Skin epidermis (tissue), 12 donors: ENCODE data around the gene POU2F3.

Experiments used
- H3K27ac ChIP-seq, 21 experiments: fragments of 200-600 bp; sonication (generic) in 11 of 21; one replicate each; pipeline ENCODE4 v1.5.0; 2020; ENCODE audit warnings: mild to moderate bottlenecking in 3 of 21, inconsistent platforms in 2 of 21, moderate library complexity in 2 of 21
- H3K4me3 ChIP-seq, 7 experiments: fragments of 200-600 bp; sonication (generic) in 2 of 7; one replicate each; pipeline ENCODE4 v1.5.0; 2020; ENCODE audit warnings: inconsistent platforms in 2 of 7, mild to moderate bottlenecking in 2 of 7, moderate library complexity in 1 of 7

The POU2F3 gene

DNA sequence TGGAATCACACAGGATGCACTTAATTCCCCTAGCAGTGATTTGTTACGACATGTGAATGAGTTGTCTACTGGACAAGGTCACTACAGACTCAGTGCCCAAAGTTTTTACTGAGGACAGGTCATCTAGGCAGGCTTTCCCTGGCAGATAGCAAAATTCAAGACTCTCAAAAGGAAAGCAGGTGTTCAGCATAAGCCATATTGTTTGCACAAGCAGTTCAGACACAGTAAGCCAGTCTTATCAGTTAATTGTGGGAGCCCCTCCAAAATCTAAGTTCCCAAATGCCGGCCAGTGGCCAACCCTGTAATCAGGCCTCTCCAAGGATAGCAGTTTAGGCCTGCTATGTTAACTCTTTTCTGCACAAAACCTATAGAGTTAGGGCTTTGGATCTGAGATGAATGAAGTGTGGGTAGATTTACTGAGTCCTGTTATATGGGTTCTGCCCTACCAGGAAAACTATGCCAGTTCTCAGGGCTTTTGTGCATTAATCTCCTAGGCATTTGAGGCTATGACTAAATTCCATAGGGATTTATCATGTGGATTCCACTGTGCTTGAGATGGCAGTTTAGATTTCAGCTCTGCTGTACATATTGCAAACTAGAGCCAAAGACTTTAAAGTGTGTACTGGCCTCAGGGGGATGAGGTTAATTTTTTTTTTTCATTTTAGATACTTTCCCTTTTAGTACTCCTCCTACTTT lies 91.5 kb downstream of the POU2F3 start:
- Histone ChIP-seq H3K27ac (peak overlapping the region in 2 of 21 experiments; percentile 7 to 20), H3K4me3 (no peak overlapping the region)

DNA sequence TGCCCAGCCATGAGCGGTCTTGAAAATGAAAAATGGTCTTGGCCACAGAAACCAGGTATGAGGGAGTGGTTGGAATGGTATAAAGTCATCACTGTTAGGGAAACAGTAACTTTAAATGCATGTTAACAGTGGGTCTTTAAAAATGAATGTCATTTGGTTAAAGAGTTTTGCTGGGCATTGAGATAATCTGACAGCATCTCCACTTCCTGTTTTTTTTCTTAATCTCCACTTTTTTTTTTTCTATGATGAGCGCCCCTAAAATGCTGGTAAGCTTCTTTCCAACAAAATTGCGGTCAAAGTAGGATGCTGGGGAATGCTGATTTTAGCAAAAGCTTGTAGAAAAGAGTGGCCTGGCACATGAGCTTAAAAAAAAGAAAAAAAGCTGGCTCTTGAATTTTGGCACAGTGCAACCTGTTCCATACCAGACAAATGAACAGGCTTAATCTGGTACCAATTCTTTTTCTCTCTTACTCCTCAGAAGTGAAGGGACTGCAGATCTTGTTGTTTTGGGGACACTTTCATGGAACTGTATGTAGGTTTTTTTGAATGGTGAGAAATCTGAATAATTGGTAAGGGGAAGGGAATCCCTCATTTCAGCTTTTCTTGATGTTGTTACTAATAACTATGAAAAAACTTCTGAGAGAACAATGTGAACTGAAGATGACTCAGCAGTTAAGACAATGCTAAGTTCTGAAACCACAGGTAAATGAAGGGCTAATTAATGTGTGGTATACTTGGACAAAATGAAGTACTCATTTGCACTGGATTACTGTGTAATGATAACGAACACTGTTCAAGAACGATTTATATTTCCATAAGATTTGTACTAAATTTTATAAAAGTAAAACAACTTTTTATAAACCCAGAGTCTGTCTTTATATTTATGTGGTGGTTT lies 93.1 kb downstream of the POU2F3 start:
- peak overlapping the region in 3 of 21 experiments; percentile 5 to 31 (median 7) for H3K27ac ChIP-seq

DNA sequence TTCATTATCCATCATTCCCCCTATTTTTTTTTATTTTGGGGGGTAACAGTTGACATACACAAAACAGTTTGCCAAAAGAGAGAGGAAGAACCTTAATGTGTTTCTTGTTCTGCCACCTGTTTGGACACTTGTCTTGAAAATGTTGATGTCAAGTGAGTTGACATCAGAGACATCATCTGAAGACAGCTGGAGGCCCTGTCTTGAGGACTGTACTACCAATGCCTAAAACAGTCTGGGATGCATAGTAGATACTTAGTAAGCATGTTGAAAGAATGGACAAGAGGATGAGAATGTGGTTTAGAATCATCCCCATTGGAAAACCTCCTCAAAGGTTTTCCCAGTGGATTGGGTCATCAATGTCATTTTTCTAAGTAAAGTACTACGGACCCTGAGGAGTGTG lies 93.9 kb downstream of the POU2F3 start:
- H3K27ac ChIP-seq: peak overlapping the region in 3 of 21 experiments; percentile 5 to 7 (median 7)
- H3K4me3 ChIP-seq: no peak overlapping the region

More for the DNA sequence above, 93.1 kb downstream of the POU2F3 start:
- H3K4me3 ChIP-seq: no peak overlapping the region

DNA sequence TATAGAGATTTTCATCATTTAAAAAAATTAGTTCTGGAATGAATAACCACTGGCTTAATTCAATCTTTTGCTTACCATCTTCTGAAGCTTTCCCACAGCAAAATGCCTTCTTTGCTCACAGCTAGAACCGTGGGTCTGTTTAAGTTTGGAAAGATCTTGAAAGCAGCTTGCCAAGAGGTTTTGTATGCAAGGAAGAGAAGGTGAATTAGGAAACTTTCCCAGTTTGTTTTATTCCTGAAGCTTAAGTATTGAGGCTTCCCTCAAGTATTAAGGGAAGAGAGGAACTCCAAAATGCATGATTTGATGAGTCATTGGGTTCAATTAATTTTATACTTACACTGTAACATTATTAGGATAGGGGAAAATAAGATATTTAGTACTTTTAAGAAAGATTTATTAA lies 94.4 kb downstream of the POU2F3 start:
- peak overlapping the region in 3 of 21 experiments; percentile 5 to 18 (median 7) for H3K27ac ChIP-seq
- no peak overlapping the region for H3K4me3 ChIP-seq

DNA sequence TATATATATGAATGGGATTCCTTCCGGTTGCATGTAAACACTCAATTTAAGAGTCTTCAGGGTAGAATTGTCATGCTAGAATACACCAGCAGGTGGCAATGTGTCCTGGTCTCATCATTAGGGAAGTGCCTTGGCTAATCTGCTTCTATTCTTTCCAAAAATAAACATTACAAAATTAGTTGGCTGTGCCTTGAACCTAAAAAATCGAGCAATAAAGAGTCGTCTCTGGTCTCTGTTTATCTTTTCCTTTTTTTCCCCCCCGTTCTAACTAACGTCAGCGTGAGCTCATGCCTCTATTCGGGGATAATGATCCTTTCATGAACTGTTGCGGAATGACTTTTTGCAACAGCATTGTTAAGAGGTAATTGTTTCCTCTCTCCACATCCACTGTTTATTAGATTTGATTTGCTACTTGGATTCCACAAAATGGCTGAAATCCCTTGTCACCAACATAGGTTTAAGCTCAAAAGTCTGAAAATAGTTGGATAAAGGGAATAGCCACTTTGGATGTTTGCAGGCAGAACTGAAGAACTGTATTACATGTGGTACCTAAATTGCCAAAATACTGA lies 95.0 kb downstream of the POU2F3 start:
- peak overlapping the region in 20 of 21 experiments; percentile 77 to 99 (median 96) for H3K27ac ChIP-seq
- peak overlapping the region; percentile 61 to 93 (median 78) for H3K4me3 ChIP-seq

DNA sequence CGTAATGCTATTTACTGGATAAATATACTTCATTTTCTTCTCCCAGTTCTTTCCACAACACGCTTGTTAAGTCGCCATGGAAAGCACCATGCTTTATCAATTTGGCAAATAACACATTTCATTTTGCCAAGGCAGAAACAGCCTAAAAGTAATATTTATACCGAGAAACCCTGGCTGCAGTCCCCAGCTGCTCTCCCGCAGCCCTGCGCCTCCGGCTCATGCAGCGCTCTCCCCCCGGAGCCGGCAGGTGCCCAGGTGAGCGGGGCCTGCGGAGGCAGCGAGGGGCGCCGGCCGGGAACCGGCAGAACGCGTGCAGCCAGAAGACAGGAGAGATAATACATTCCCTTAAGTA lies 95.6 kb downstream of the POU2F3 start:
- Histone ChIP-seq H3K4me3 (peak overlapping the region; percentile 61 to 93 (median 78)), H3K27ac (peak overlapping the region; percentile 71 to 99 (median 96))

DNA sequence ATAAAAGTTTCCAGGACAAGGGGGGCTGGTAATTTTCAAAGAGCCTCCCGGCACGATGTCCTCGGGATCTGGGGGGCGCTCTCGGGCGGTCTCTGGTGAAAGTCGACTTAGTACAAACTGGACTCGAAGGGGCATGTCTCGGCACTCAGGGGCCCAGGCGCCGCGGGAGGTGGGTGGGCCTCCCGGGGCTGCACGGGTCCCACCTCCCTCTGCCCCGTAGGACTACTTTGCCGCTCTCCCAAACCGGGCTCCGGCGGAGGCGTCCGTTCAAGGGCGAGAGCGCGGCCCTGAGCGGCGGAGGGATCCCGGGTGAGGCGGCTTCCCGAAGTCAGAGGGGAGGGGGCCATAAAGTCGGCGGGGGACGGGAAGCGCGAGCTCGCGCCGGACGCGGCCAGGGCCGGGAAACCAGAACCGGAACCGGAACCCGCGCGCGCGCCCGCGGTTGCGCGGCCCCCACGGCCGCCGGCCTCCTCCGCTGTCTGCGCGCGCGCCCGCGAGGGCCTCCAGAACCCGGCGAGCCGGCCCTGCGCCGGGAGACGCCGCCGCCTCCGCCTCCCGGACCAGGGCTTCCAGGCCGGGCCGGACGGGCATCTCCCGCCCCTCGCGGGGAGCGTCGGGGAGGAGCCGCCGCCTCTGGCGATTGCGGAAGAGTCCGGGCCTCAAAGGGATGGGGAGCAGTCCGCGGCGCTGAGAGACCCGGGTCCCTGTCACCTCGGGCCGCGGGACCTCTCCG lies 96.1 kb downstream of the POU2F3 start, which contains the start of gene ARHGEF12:
Gene ARHGEF12 (plus strand): TSS at position 506 of the 733 bp plus-strand sequence. CDS start 831 bp downstream, outside the sequence.
- Histone ChIP-seq H3K4me3 (peak within 1 kb of the TSS; percentile 61 to 93 (median 78)), H3K27ac (peak within 1 kb of the TSS; percentile 71 to 99 (median 96))

DNA sequence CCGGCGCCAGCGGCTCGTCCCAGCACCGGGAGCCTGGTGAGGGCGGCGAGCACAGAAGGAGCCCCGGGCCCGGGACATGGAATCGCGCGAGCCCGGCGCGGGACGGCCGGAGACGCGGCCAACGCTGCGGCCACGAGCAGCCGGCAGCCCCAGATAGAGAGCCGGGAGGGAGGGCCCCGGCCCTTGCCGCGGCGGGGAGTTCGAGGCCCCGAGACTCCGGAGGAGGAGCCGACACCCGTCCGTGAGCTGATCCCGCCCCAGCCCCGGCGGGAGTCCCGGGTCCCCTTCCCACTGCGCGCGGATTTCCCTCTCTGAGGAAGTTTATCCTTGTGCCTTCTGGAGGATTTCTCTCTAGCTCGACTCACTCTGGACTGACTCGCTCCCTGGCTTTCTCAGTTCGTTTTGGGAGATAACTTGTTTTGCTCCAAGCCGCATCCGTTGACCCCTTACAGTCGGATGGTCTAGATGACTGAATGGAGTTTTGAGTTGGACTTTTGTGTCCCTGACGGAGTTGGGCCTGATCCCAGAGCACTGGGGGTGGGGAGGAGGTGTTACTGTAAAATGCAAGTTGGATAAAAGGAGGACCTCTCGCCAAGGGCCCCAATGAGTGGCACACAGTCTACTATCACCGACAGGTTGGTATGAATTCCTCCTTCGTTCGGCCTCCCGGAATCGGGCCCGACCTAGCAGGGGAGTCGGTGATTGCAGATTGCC lies 96.9 kb downstream of the POU2F3 start:
- Histone ChIP-seq H3K4me3 (peak overlapping the region; percentile 61 to 93 (median 78)), H3K27ac (peak overlapping the region; percentile 57 to 99 (median 96))

DNA sequence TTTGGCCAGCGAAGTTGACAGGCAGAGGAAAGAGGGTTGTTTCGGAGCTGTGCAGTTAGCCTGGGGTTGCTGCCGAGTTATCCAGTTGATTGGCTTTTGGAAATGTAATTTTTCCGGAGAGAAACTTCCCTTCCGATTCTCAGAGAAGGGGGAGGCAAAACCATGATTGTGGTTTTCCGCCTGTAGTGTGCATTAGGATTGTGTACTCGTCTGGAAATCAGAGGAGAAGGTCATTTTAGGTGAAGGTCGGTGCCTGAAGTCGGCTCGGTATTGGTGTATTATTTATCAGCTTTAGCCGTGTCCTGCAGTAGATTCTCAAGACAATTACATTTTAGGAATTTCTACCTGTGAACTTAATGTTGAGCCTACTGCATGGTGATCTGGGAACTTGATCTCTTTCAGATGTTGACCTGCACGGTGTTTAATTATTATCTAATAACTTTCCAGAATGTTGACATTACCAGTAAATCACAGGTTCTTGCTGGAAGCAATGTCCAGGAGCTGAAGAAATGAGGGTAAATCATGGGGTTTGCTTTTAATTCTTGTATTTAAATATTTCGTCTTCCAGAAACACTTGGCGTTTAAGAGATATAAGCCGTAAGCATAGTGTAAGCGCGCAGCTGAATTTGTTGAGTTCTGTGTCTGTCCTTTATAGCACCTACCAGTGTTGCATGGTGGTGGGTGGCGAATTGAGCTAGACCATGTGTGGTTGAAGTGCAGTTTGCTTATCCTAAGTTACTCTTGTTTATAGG lies 97.6 kb downstream of the POU2F3 start:
- H3K4me3 ChIP-seq: peak overlapping the region; percentile 61 to 93 (median 78)
- peak overlapping the region; percentile 57 to 99 (median 96) for H3K27ac ChIP-seq

DNA sequence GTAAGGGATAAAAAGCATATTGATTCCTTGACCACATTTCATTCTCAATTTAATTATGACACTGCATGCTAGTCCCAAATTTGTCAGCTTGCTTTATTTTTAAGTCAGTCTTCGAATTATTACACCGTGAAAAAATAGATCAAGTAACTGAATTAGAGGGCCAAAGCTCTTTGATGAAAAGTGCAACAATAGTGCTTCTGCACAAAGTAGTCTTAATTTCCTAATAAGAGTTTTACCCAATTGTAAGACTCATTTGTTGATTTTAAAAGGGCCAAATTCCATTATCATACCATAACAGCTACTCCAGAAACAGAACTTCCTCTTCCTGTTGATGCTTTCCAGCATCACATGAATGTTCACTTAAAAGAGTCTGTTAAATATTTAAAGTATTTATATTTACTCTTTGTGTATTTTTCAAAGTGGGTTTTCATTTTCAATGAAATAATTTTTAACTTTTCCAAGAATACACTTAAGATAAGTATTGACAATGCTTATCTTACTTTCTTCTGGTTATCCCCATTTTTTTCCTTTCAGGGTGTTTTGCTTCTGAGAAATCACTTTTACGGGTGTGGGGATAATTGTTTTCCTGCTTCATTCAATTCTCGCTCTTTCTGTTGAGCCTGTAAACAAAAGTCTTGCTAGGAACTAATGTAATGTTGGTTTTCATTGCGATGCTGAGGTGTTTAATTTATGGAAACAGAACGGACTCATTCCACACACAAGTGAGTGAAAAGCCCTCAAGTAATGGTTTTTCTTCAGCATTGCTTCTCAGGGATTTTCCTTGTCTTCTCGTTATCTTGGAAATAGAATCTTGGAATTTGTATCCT lies 98.4 kb downstream of the POU2F3 start:
- peak overlapping the region in 17 of 21 experiments; percentile 8 to 99 (median 96) for H3K27ac ChIP-seq
- peak overlapping the region; percentile 61 to 93 (median 78) for H3K4me3 ChIP-seq

DNA sequence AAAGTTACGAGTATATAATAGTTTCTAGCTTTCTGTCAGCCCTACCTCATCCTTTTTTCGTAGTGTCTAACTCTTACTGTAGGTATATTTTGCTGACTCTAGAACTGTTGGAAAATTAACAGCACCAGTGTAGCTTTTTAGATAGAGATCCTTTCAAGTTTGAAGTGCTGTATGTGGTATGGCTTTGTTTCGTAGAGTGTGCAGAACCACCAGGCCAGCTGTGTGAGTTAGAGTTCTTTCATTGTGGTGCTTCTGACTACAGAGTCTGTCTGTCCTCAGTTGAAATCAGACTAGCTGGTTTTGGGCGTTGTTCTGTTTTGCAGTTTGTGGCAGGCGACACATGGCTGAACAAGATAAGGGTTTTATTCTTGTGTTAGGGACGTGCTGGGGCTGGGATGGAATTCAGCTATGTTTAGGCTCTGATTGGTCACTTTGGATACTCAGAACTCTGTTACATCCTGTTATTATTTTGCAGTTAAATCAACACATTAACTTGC lies 99.5 kb downstream of the POU2F3 start:
- H3K27ac ChIP-seq: peak overlapping the region in 14 of 21 experiments; percentile 1 to 99 (median 42)
- peak overlapping the region in 4 of 7 experiments; percentile 3 to 93 (median 84) for H3K4me3 ChIP-seq

DNA sequence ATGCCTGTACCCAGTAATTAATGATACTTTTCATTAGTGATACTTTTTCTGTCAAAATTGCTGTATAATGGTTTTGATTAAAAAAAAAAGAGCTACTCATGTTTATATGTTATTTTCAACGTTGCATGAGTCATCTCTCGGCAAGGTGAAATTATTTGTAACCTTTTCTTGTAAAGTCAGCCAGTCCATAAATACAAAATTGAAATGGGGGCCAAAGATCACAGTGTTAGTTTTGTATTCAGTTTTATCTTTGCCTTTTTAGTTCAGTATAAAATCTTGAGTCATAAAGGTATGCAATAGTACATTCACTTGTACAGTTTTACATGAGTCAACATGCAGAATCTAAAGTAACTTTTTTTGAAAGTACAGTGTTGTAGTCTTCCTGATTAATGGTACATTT lies 100.6 kb downstream of the POU2F3 start:
- Histone ChIP-seq H3K4me3 (no peak overlapping the region), H3K27ac (peak overlapping the region in 8 of 21 experiments; percentile 11 to 99 (median 60))

DNA sequence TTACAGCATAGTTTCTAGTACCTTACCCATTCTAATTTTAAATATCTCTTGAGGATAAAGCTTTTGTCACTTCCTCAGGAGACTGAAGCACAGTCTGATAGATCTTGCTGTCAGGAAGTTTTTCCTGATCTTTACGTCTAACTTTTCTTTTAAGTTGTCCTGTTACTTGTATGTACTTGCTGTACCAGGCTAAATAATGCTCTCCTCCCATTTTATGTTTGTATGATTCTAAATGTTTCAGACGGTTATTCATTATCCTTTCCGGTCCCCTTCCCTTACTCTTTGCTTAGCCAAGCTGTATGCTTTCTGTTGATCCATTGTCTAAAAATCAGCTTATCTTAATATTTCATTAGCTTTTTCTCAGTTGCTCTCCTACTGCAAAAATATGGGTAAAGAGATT lies 102.3 kb downstream of the POU2F3 start:
- H3K27ac ChIP-seq: peak overlapping the region in 2 of 21 experiments; percentile 10 to 28
- H3K4me3 ChIP-seq: no peak overlapping the region

DNA sequence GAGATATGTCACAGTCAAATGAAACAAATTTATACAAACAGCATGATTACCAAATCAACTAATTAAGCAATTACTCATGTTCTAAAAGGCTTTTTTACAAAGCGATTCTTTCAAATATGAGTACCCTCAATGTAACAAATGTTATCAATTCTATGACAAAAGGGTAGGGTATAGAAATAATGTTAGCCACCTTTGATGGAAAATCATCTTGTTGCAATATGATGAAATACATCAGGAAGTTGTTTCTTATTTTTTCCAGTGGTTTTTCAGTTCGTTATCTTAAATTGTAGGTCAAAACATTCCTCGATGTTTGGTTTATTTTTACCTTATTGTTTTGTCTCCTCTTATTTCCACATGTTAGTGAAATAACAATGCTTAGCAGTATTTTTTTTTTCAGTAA lies 102.7 kb downstream of the POU2F3 start:
- Histone ChIP-seq H3K4me3 (no peak overlapping the region), H3K27ac (peak overlapping the region in 2 of 21 experiments; percentile 10 to 28)

DNA sequence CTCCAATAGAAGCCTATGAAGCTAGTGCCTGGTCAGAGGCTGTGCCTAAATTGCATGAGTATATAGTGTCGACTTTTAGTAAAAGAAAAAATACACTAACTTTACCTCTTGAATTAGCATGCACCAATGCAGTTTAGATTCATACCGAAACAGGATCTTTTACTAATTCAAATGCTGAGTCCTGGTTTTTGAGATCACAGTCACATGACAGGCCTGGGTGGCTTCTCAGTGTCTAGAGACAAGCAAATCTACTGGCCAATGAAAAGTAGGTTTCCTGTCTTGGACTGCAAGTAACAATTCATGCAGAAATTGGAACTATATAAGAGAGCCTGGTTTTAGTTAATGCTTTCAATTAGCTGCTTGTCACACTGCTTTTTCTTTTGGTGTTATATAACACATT lies 103.5 kb downstream of the POU2F3 start:
- no peak overlapping the region for H3K27ac ChIP-seq
- no peak overlapping the region for H3K4me3 ChIP-seq

DNA sequence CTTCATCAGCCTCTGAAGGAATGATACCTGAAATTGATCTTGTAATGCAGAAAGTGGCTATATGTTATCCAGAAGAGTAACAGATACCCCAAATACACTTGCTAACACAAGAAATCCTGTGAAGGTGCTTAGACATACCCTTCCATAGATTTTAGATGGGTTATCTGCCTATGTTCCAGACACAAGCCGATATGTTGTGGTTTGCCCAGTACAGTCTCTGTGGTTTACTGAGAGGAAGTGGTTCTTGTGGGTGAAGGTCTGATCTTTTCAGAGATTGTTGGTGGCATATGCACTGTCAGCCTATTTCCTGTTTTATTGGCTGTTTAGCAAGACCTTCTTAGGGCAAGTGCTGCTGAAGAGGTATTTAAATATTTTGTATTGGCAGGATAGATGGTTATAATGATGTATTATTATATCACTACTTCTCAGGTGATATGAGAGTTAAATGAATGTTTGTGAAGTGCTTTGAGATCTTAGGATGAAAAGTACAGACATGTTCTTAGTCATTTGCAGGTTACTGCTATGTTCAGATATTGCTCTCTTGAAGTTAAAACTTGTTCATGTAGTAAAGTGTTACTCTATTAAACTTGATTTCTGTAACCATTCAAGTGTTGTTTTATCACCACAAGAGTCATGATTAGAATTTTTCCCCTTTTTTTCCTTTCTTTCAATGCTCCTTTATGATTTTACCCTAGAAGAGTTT lies 104.5 kb downstream of the POU2F3 start:
- Histone ChIP-seq H3K4me3 (no peak overlapping the region), H3K27ac (peak overlapping the region in 3 of 21 experiments; percentile 4 to 26 (median 22))
